Dendritic cell treated with granulocyte-macrophage colony-stimulating factor and Interleukin-4, amounts not matched to agents 40 ng/mL and 50 ng/mL, for 4 days (primary cell): ENCODE measurements around the gene DTNA.

ENCODE experiments used
- H3K27ac Mint-ChIP-seq: one replicate; pipeline ENCODE4 v1.8.0; 2022; ENCODE audit warnings: mild to moderate bottlenecking, mixed read lengths
- H3K27me3 Mint-ChIP-seq: one replicate; pipeline ENCODE4 v1.8.0; 2022; ENCODE audit warnings: mild to moderate bottlenecking, mixed read lengths
- H3K36me3 Mint-ChIP-seq: one replicate; pipeline ENCODE4 v1.8.0; 2022; ENCODE audit warnings: low read depth, mixed read lengths
- H3K4me1 Mint-ChIP-seq: one replicate; pipeline ENCODE4 v1.8.0; 2022; ENCODE audit warnings: low read depth, mixed read lengths
- H3K4me3 Mint-ChIP-seq: one replicate; pipeline ENCODE4 v1.8.0; 2022; ENCODE audit warnings: mild to moderate bottlenecking, moderate library complexity, mixed read lengths
- H3K9me3 Mint-ChIP-seq: one replicate; pipeline ENCODE4 v1.8.0; 2022; ENCODE audit warnings: mixed read lengths
- intact Hi-C: fragments of 100-400 bp; cut with micrococcal nuclease; formaldehyde crosslinking; loops from one replicate; pipeline ENCODE4 v1.15.0; 2022

Gene DTNA

GRCh38 chr18:34847408-34847807 lies 137.3 kb downstream of the DTNA start:
- Mint-ChIP-seq H3K4me1 (peaks cover 12% of the 10 kb centered on the region), H3K36me3 (peaks cover 41% of the 10 kb centered on the region), H3K27ac (no peak overlapping the region), H3K27me3 (no peaks in the 10 kb centered on the region), H3K9me3 (peaks cover 9% of the 10 kb centered on the region), H3K4me3 (no peak overlapping the region)
- intact Hi-C loops, result no loop called here

- H3K4me3 Mint-ChIP-seq, result no peak overlapping the region
- peaks cover 9% of the 10 kb centered on the region for H3K9me3 Mint-ChIP-seq
- peaks cover 45% of the 10 kb centered on the region for H3K36me3 Mint-ChIP-seq
- H3K4me1 Mint-ChIP-seq, result peaks cover 12% of the 10 kb centered on the region
- no peaks in the 10 kb centered on the region for H3K27me3 Mint-ChIP-seq
- no peak overlapping the region for H3K27ac Mint-ChIP-seq
- intact Hi-C loops, result no loop called here
These were observed 138.1 kb downstream of the DTNA start for GRCh38 chr18:34848156-34848555.

- Mint-ChIP-seq H3K27me3 (no peaks in the 10 kb centered on the region), H3K4me3 (no peak overlapping the region), H3K27ac (no peak overlapping the region), H3K36me3 (peaks cover 46% of the 10 kb centered on the region), H3K9me3 (peaks cover 7% of the 10 kb centered on the region), H3K4me1 (peaks cover 8% of the 10 kb centered on the region)
- intact Hi-C loops, result no loop called here
These were observed 138.6 kb downstream of the DTNA start for GRCh38 chr18:34848695-34849094.

- Mint-ChIP-seq H3K36me3 (peaks cover 45% of the 10 kb centered on the region), H3K27ac (no peak overlapping the region), H3K27me3 (no peaks in the 10 kb centered on the region), H3K4me3 (no peak overlapping the region), H3K4me1 (peaks cover 5% of the 10 kb centered on the region), H3K9me3 (no peaks in the 10 kb centered on the region)
- intact Hi-C loops, result no loop called here
These were observed 147.2 kb downstream of the DTNA start for GRCh38 chr18:34857320-34857719.

- Mint-ChIP-seq H3K27ac (no peak overlapping the region), H3K4me1 (peaks cover 5% of the 10 kb centered on the region), H3K36me3 (peaks cover 40% of the 10 kb centered on the region), H3K27me3 (no peaks in the 10 kb centered on the region), H3K4me3 (no peak overlapping the region), H3K9me3 (no peaks in the 10 kb centered on the region)
- intact Hi-C loops, result no loop called here
These were observed 148.1 kb downstream of the DTNA start for GRCh38 chr18:34858188-34858587.

GRCh38 chr18:34859496-34859895 lies 149.4 kb downstream of the DTNA start:
- no peaks in the 10 kb centered on the region for H3K27me3 Mint-ChIP-seq
- H3K4me1 Mint-ChIP-seq, result peaks cover 5% of the 10 kb centered on the region
- no peak overlapping the region for H3K4me3 Mint-ChIP-seq
- H3K36me3 Mint-ChIP-seq, result peaks cover 44% of the 10 kb centered on the region
- H3K9me3 Mint-ChIP-seq, result no peaks in the 10 kb centered on the region
- intact Hi-C loops, result no loop called here
- no peak overlapping the region for H3K27ac Mint-ChIP-seq

GRCh38 chr18:34862561-34862960 lies 152.5 kb downstream of the DTNA start:
- intact Hi-C loops, result no loop called here
- Mint-ChIP-seq H3K27me3 (no peaks in the 10 kb centered on the region), H3K36me3 (peaks cover 55% of the 10 kb centered on the region), H3K4me3 (no peak overlapping the region), H3K27ac (no peak overlapping the region), H3K9me3 (no peaks in the 10 kb centered on the region), H3K4me1 (peaks cover 11% of the 10 kb centered on the region)

- Mint-ChIP-seq H3K36me3 (peaks cover 44% of the 10 kb centered on the region), H3K27ac (no peak overlapping the region), H3K4me1 (peaks cover 11% of the 10 kb centered on the region)
These were observed 153.6 kb downstream of the DTNA start for GRCh38 chr18:34863702-34864101.

GRCh38 chr18:34864836-34865497 lies 154.9 kb downstream of the DTNA start:
- H3K4me1 Mint-ChIP-seq, result peaks cover 11% of the 10 kb centered on the region
- H3K27me3 Mint-ChIP-seq, result no peaks in the 10 kb centered on the region
- no peaks in the 10 kb centered on the region for H3K9me3 Mint-ChIP-seq
- H3K36me3 Mint-ChIP-seq, result peaks cover 37% of the 10 kb centered on the region
- no peak overlapping the region for H3K27ac Mint-ChIP-seq
- H3K4me3 Mint-ChIP-seq, result no peak overlapping the region
- intact Hi-C loops, result no loop called here

More at GRCh38 chr18:34863702-34864101, 153.6 kb downstream of the DTNA start:
- Mint-ChIP-seq H3K27me3 (no peaks in the 10 kb centered on the region), H3K9me3 (no peaks in the 10 kb centered on the region), H3K4me3 (no peak overlapping the region)
- intact Hi-C loops, result no loop called here

GRCh38 chr18:34866310-34866709 lies 156.2 kb downstream of the DTNA start:
- Mint-ChIP-seq H3K36me3 (peaks cover 44% of the 10 kb centered on the region), H3K4me1 (peaks cover 6% of the 10 kb centered on the region), H3K9me3 (no peaks in the 10 kb centered on the region), H3K4me3 (no peak overlapping the region), H3K27ac (no peak overlapping the region), H3K27me3 (no peaks in the 10 kb centered on the region)
- intact Hi-C loops, result no loop called here

- Mint-ChIP-seq H3K27me3 (no peaks in the 10 kb centered on the region), H3K4me3 (no peak overlapping the region), H3K27ac (no peak overlapping the region), H3K4me1 (peaks cover 6% of the 10 kb centered on the region), H3K36me3 (peaks cover 48% of the 10 kb centered on the region), H3K9me3 (no peaks in the 10 kb centered on the region)
- intact Hi-C loops, result no loop called here
These were observed 156.6 kb downstream of the DTNA start for GRCh38 chr18:34866739-34867138.

GRCh38 chr18:34867520-34867919 lies 157.4 kb downstream of the DTNA start:
- Mint-ChIP-seq H3K36me3 (peaks cover 48% of the 10 kb centered on the region), H3K27ac (no peak overlapping the region), H3K4me1 (peaks cover 6% of the 10 kb centered on the region), H3K27me3 (no peaks in the 10 kb centered on the region), H3K9me3 (no peaks in the 10 kb centered on the region), H3K4me3 (no peak overlapping the region)
- intact Hi-C loops, result no loop called here

GRCh38 chr18:34870555-34871310 lies 160.6 kb downstream of the DTNA start:
- intact Hi-C loops, result no loop called here
- H3K4me3 Mint-ChIP-seq, result no peak overlapping the region

GRCh38 chr18:34871435-34871834 lies 161.3 kb downstream of the DTNA start:
- Mint-ChIP-seq H3K27me3 (no peaks in the 10 kb centered on the region), H3K4me1 (no peaks in the 10 kb centered on the region), H3K36me3 (peaks cover 42% of the 10 kb centered on the region), H3K4me3 (no peak overlapping the region), H3K9me3 (no peaks in the 10 kb centered on the region), H3K27ac (no peak overlapping the region)
- intact Hi-C loops, result no loop called here

More at GRCh38 chr18:34870555-34871310, 160.6 kb downstream of the DTNA start:
- Mint-ChIP-seq H3K4me1 (no peaks in the 10 kb centered on the region), H3K9me3 (no peaks in the 10 kb centered on the region), H3K27me3 (no peaks in the 10 kb centered on the region), H3K36me3 (peaks cover 40% of the 10 kb centered on the region), H3K27ac (no peak overlapping the region)
